GM21529 (cell line): Measurements from ENCODE around the gene NCKAP5.
A peak's percentile ranks its signal among the peaks of the same experiment; 100 is the strongest.

ENCODE experiments used
- ATAC-seq: cut with Tn5 transposase; IDR thresholded peaks from one replicate; pipeline ENCODE4 v1.9.1; 2021; ENCODE audit not compliant: unreplicated experiment

The NCKAP5 gene

GRCh38 chr2:133498662-133499585, 69.3 kb downstream of the NCKAP5 start:
- ATAC-seq = peak; percentile 71

- no peak for ATAC-seq
Observed at GRCh38 chr2:133497951-133498565, 70.2 kb downstream of the NCKAP5 start.

- ATAC-seq = no peak
Observed at GRCh38 chr2:133497270-133497893, 70.9 kb downstream of the NCKAP5 start.

- ATAC-seq = no peak
Observed at GRCh38 chr2:133496501-133497269, 71.6 kb downstream of the NCKAP5 start.

- ATAC-seq = no peak
Observed at GRCh38 chr2:133495226-133495625, 73.0 kb downstream of the NCKAP5 start.

GRCh38 chr2:133492719-133493380, 75.4 kb downstream of the NCKAP5 start:
- no peak for ATAC-seq

GRCh38 chr2:133490411-133490980, 77.8 kb downstream of the NCKAP5 start:
- no peak for ATAC-seq

GRCh38 chr2:133489641-133490410, 78.4 kb downstream of the NCKAP5 start:
- ATAC-seq = no peak

GRCh38 chr2:133489146-133489545, 79.1 kb downstream of the NCKAP5 start:
- ATAC-seq = no peak

GRCh38 chr2:133486771-133487191, 81.5 kb downstream of the NCKAP5 start:
- ATAC-seq = no peak

- ATAC-seq = no peak
Observed at GRCh38 chr2:133485868-133486267, 82.4 kb downstream of the NCKAP5 start.

GRCh38 chr2:133484784-133485183, 83.5 kb downstream of the NCKAP5 start:
- ATAC-seq = peak; percentile 51

- ATAC-seq = no peak
Observed at GRCh38 chr2:133484106-133484505, 84.2 kb downstream of the NCKAP5 start.

GRCh38 chr2:133483181-133483580, 85.1 kb downstream of the NCKAP5 start:
- no peak for ATAC-seq

GRCh38 chr2:133480707-133481429, 87.4 kb downstream of the NCKAP5 start:
- ATAC-seq = no peak

GRCh38 chr2:133477616-133477990, 90.7 kb downstream of the NCKAP5 start:
- ATAC-seq = no peak

GRCh38 chr2:133476931-133477615, 91.2 kb downstream of the NCKAP5 start:
- no peak for ATAC-seq

- no peak for ATAC-seq
Observed at GRCh38 chr2:133476286-133476685, 92.0 kb downstream of the NCKAP5 start.
